A549 (cell line): Measurements from ENCODE around the gene CIRBP. TPM values are rescaled to one million over a fixed set of nuclear protein-coding genes. Genes with fewer than 3 reads are reported as not detected.

ENCODE experiments used
- ATAC-seq, 2 experiments: fragments of 200-7000 bp in 1 of 2; fragments of >200 bp in 1 of 2; cut with Nextera tagmentation in 1 of 2; cut with Tn5 transposase in 1 of 2; 3 replicates each; pipeline versions ENCODE4 v1.8.0 to v1.9.1; 2018 to 2020; ENCODE audit warnings: mild to moderate bottlenecking in 1 of 2, moderate library complexity in 1 of 2
- CTCF ChIA-PET: fragments of 300-600 bp; sonication (Branson Sonifier 250); formaldehyde crosslinking; extraction: SDS; loops from one replicate; lab custom pipeline; 2021; ENCODE audit warnings: antibody characterized with exemption, inconsistent platforms; lab: Yijun Ruan, JAX
- POLR2A ChIA-PET: fragments of 350-600 bp; formaldehyde crosslinking; extraction: SDS; loops from one replicate; lab custom pipeline; 2021; ENCODE audit warnings: antibody characterized with exemption, inconsistent platforms; lab: Yijun Ruan, JAX
- DNase-seq, 2 experiments: peaks; one replicate each; pipeline versions ENCODE4 v3.0.0 to v3.0.0-alpha.2; 2011 to 2016; ENCODE audit warnings: low read depth in 1 of 2, low spot score in 1 of 2
- FAIRE-seq: peaks from 2 replicates; lab custom pipeline; 2011; peaks lifted over from hg19 to GRCh38; lab: Jason Lieb, UNC
- H3K27ac ChIP-seq, 2 experiments: fragments of >200 bp; sonication (Bioruptor Twin); formaldehyde crosslinking; 3 replicates each; pipeline ENCODE4 v1.5.1; 2016 to 2017
- H3K4me1 ChIP-seq: fragments of >200 bp; sonication (Bioruptor Twin); formaldehyde crosslinking; 3 replicates; pipeline ENCODE4 v1.6.1; 2016
- H3K4me2 ChIP-seq: fragments of >200 bp; sonication (Bioruptor Twin); formaldehyde crosslinking; 3 replicates; pipeline ENCODE4 v1.6.1; 2016
- H3K4me3 ChIP-seq: fragments of >200 bp; sonication (Bioruptor Twin); formaldehyde crosslinking; 3 replicates; pipeline ENCODE4 v1.5.1; 2016
- H3K9me3 ChIP-seq: fragments of >200 bp; sonication (Bioruptor Twin); formaldehyde crosslinking; 3 replicates; pipeline ENCODE4 v1.6.1; 2016
- ATOH8 ChIP-seq: fragments of 250-450 bp; sonication (Bioruptor Pico); IDR thresholded peaks from 2 replicates; pipeline ENCODE4 v1.5.0; 2020; ENCODE audit warnings: low read depth, mild to moderate bottlenecking, moderate library complexity
- CBX2 ChIP-seq: fragments of 200-600 bp; sonication (generic); IDR thresholded peaks from 2 replicates; pipeline ENCODE4 v1.6.1; 2016; ENCODE audit warnings: low read depth, mild to moderate bottlenecking, borderline replicate concordance
- CEBPB ChIP-seq, 2 experiments: fragments of >200 bp in 1 of 2; sonication (Bioruptor Twin) in 1 of 2; formaldehyde crosslinking in 1 of 2; IDR thresholded peaks; 2 replicates each; pipeline ENCODE4 v1.6.1; 2012 to 2016
- CHD2 ChIP-seq: fragments of 150-350 bp; IDR thresholded peaks from 2 replicates; pipeline ENCODE4 v1.6.1; 2014; ENCODE audit warnings: low read length; ENCODE audit not compliant: partially characterized antibody
- E2F6 ChIP-seq: IDR thresholded peaks from 2 replicates; pipeline ENCODE4 v1.6.1; 2012; ENCODE audit warnings: low read depth, borderline replicate concordance
- EHF ChIP-seq: fragments of 250-450 bp; sonication (Bioruptor Pico); IDR thresholded peaks from 2 replicates; pipeline ENCODE4 v1.5.0; 2020; ENCODE audit warnings: mild to moderate bottlenecking
- EHMT2 ChIP-seq: fragments of 200-600 bp; sonication (generic); IDR thresholded peaks from 2 replicates; pipeline ENCODE4 v1.6.1; 2016; ENCODE audit warnings: antibody characterized with exemption, low read depth, mild to moderate bottlenecking, moderate library complexity
- HDAC2 ChIP-seq: fragments of 200-600 bp; sonication (generic); IDR thresholded peaks from 2 replicates; pipeline ENCODE4 v1.6.1; 2016
- HEYL ChIP-seq: fragments of 250-450 bp; sonication (Bioruptor Pico); IDR thresholded peaks from 2 replicates; pipeline ENCODE4 v1.8.0; 2021; ENCODE audit warnings: mild to moderate bottlenecking, moderate library complexity
- HMGXB4 ChIP-seq: fragments of 250-450 bp; sonication (Bioruptor Pico); IDR thresholded peaks from 2 replicates; pipeline ENCODE4 v1.5.0; 2021; ENCODE audit warnings: mild to moderate bottlenecking, moderate library complexity, borderline replicate concordance
- HOXA7 ChIP-seq: fragments of 250-450 bp; sonication (Bioruptor Pico); IDR thresholded peaks from 2 replicates; pipeline ENCODE4 v1.5.0; 2020; ENCODE audit warnings: mild to moderate bottlenecking, moderate library complexity
- JUNB ChIP-seq: fragments of >200 bp; sonication (Bioruptor Twin); formaldehyde crosslinking; IDR thresholded peaks from 2 replicates; pipeline ENCODE4 v1.6.1; 2016
- MAFK ChIP-seq: fragments of 450-650 bp; IDR thresholded peaks from 2 replicates; pipeline ENCODE4 v1.6.1; 2014; ENCODE audit not compliant: partially characterized antibody
- MAX ChIP-seq: IDR thresholded peaks from 2 replicates; pipeline ENCODE4 v1.6.1; 2012
- POLR2A ChIP-seq: IDR thresholded peaks from 2 replicates; pipeline ENCODE4 v1.6.1; 2012; ENCODE audit warnings: mild to moderate bottlenecking, low read length
- POLR2AphosphoS2 ChIP-seq: conservative IDR thresholded peaks from 2 replicates; pipeline ENCODE4 v1.6.1; 2012; ENCODE audit warnings: low read length, improper control_type of control experiment, inconsistent platforms
- RAD21 ChIP-seq, 2 experiments: fragments of >200 bp in 1 of 2; sonication (Bioruptor Twin) in 1 of 2; formaldehyde crosslinking in 1 of 2; IDR thresholded peaks in 1 of 2; conservative IDR thresholded peaks in 1 of 2; 2 replicates in 1 of 2; 3 replicates in 1 of 2; pipeline ENCODE4 v1.6.1; 2012 to 2018; ENCODE audit warnings: inconsistent platforms in 1 of 2
- RARB ChIP-seq: fragments of 250-450 bp; sonication (Bioruptor Pico); IDR thresholded peaks from 2 replicates; pipeline ENCODE4 v1.8.0; 2021; ENCODE audit warnings: mild to moderate bottlenecking, moderate library complexity
- REST ChIP-seq: fragments of 200-600 bp; sonication (generic); IDR thresholded peaks from 2 replicates; pipeline ENCODE4 v1.6.1; 2016; ENCODE audit warnings: antibody characterized with exemption, mild to moderate bottlenecking, moderate library complexity
- SREBF2 ChIP-seq: fragments of 450-650 bp; IDR thresholded peaks from 2 replicates; pipeline ENCODE4 v1.6.1; 2014; ENCODE audit warnings: mild to moderate bottlenecking, moderate library complexity
- TFCP2L1 ChIP-seq: fragments of 250-450 bp; sonication (Bioruptor Pico); IDR thresholded peaks from 2 replicates; pipeline ENCODE4 v1.5.0; 2021; ENCODE audit warnings: mild to moderate bottlenecking
- ZFP36 ChIP-seq: fragments of 450-650 bp; IDR thresholded peaks from 2 replicates; pipeline ENCODE4 v1.6.1; 2014; ENCODE audit warnings: borderline replicate concordance; ENCODE audit not compliant: partially characterized antibody
- ZNF302 ChIP-seq: fragments of 250-450 bp; sonication (Bioruptor Pico); IDR thresholded peaks from 2 replicates; pipeline ENCODE4 v1.9.0; 2021; ENCODE audit warnings: inconsistent platforms, mild to moderate bottlenecking, moderate library complexity
- ZSCAN20 ChIP-seq: fragments of 250-450 bp; sonication (Bioruptor Pico); IDR thresholded peaks from 2 replicates; pipeline ENCODE4 v1.8.0; 2022; ENCODE audit warnings: mild to moderate bottlenecking, moderate library complexity
- WGBS: methylation state at CpG from one replicate; pipeline ENCODE4 v1.1.6; 2017; ENCODE audit errors: missing lambda C conversion rate; 5-methylcytosine and 5-hydroxymethylcytosine counted together
- polyA plus RNA-seq, 4 experiments: library from polyadenylated mRNA; depleted of rRNA in 3 of 4; stranded (reverse); fragments of >200 nt; fragmentation: RNase III in 1 of 4; extraction: RNeasy Plus Mini Kit Qiagen cat#74134 plus additional on column Dnase treatment in 1 of 4; gene quantifications; 2 replicates in 3 of 4; 3 replicates in 1 of 4; pipeline ENCODE4 v1.2.3, GENCODE V29; 2011 to 2017

The CIRBP gene
- polyA plus RNA-seq, 2 of the 4 experiments (the other 2 are of a cell fraction) = 151 to 178 TPM

- Histone ChIP-seq H3K4me2 (no peak overlapping the region), H3K9me3 (no peaks in the 10 kb centered on the region), H3K27ac (no peak overlapping the region)
- FAIRE-seq (no peak), DNase-seq (no peak)
- WGBS = 79% methylated on average over 20 of the region's 25 CpGs
- CTCF ChIA-PET = interaction anchor here (0.6 to 4.0 kb wide), 28 partner anchors 9 to 193 kb away, joined by 3 to 37 read pairs (median 4); a partner anchor contains a TSS
- TF ChIP-seq MAFK (no peak), REST (no peak), EHMT2 (no peak), CHD2 (no peak), HOXA7 (CRISPR knock-in tag) (no peak), POLR2AphosphoS2 (no peak), ZSCAN20 (CRISPR knock-in tag) (no peak), RARB (CRISPR knock-in tag) (no peak), TFCP2L1 (CRISPR knock-in tag) (no peak), HEYL (CRISPR knock-in tag) (no peak), POLR2A (no peak), E2F6 (no peak), HMGXB4 (CRISPR knock-in tag) (no peak)
- TF ChIP-seq, all 56 proteins: peak for 0
- no peak for ATAC-seq
- Histone ChIP-seq H3K4me1 (peaks cover 24% of the 10 kb centered on the region), H3K4me3 (no peak overlapping the region)
- POLR2A ChIA-PET = interaction anchor here (1.0 kb wide), 1 partner anchor 10 kb away, joined by 9 read pairs; the partner anchor contains the start of gene CIRBP
Measured at GRCh38 chr19:1278713-1279660, 9.9 kb downstream of the CIRBP start.

GRCh38 chr19:1279782-1280341 lies 10.7 kb downstream of the CIRBP start:
- H3K4me1 ChIP-seq = peaks cover 21% of the 10 kb centered on the region; the same call in 2 of the 3 replicates
- 0% methylated on average over 3 of the region's 10 CpGs for whole genome bisulfite sequencing
- DNase-seq = peak in 1 of 2 experiments; percentile 83
- POLR2A ChIA-PET = interaction anchor here (1.0 kb wide), 1 partner anchor 11 kb away, joined by 9 read pairs; the partner anchor contains the start of gene CIRBP
- no peaks in the 10 kb centered on the region for H3K9me3 ChIP-seq
- peak; percentile 32 to 71; a peak in 5 of 6 replicates for ATAC-seq
- no peak overlapping the region for H3K4me2 ChIP-seq
- FAIRE-seq = no peak
- H3K4me3 ChIP-seq = no peak overlapping the region
- CTCF ChIA-PET = interaction anchor here (0.6 to 4.0 kb wide), 30 partner anchors 8 to 272 kb away, joined by 3 to 37 read pairs (median 4); a partner anchor contains a TSS
- H3K27ac ChIP-seq = no peak overlapping the region; a peak in 1 of 6 replicates
- TF ChIP-seq HMGXB4 (CRISPR knock-in tag) (no peak), HDAC2 (no peak), JUNB (no peak), RAD21 (conservative IDR thresholded peaks at IDR 0.05 in 1 of 2, IDR thresholded peaks at IDR 0.05 in 1 of 2) (peak; percentile 75 to 87), CEBPB (IDR thresholded peaks at IDR 0.05) (no peak), ZSCAN20 (CRISPR knock-in tag) (no peak), MAX (peak; percentile 31; the same call in 1 of the 2 replicates), EHMT2 (no peak), ZNF302 (CRISPR knock-in tag) (no peak), SREBF2 (no peak), ATOH8 (CRISPR knock-in tag) (no peak), ZFP36 (peak; percentile 99), EHF (CRISPR knock-in tag) (no peak), CBX2 (no peak), E2F6 (no peak)
